SU-DHL-6 (cell line): ENCODE measurements around the gene ARHGAP22.

Experiments used
- H2AFZ ChIP-seq: fragments of 200-600 bp; sonication (generic); 2 replicates; pipeline ENCODE4 v1.6.1; 2014; ENCODE audit warnings: low read depth, mild to moderate bottlenecking, moderate library complexity, mixed read lengths, antibody characterized with exemption, low read length; ENCODE audit not compliant: severe bottlenecking
- H3F3A ChIP-seq: fragments of 200-600 bp; shearing (Covaris generic); 2 replicates; pipeline ENCODE4 v1.6.0; 2016; ENCODE audit warnings: antibody characterized with exemption, mild to moderate bottlenecking; ENCODE audit not compliant: insufficient read depth
- H3K27ac ChIP-seq: fragments of 200-600 bp; sonication (generic); 2 replicates; pipeline ENCODE4 v1.5.1; 2016; ENCODE audit warnings: low read depth, mild to moderate bottlenecking, low read length, moderate library complexity, mixed read lengths
- H3K27me3 ChIP-seq: fragments of 200-600 bp; sonication (generic), shearing (Covaris generic); 2 replicates; pipeline ENCODE4 v1.6.0; 2014; ENCODE audit warnings: mild to moderate bottlenecking, low read length
- H3K36me3 ChIP-seq: fragments of 200-600 bp; sonication (generic); 2 replicates; pipeline ENCODE4 v1.6.1; 2014; ENCODE audit warnings: mild to moderate bottlenecking, low read length, mixed read lengths
- H3K4me2 ChIP-seq: fragments of 300-600, 200-600 bp; shearing (Covaris generic), sonication (generic); 2 replicates; pipeline ENCODE4 v1.6.0; 2014; ENCODE audit warnings: low read length, low read depth, mild to moderate bottlenecking; ENCODE audit not compliant: poor library complexity, severe bottlenecking
- H3K4me3 ChIP-seq: fragments of 200-600 bp; sonication (generic); 2 replicates; pipeline ENCODE4 v1.5.1; 2014; ENCODE audit warnings: antibody characterized with exemption, low read length, mild to moderate bottlenecking, mixed read lengths; ENCODE audit not compliant: insufficient read depth, poor library complexity, severe bottlenecking
- H3K79me2 ChIP-seq: fragments of 200-600 bp; sonication (generic); 2 replicates; pipeline ENCODE4 v1.6.1; 2014; ENCODE audit warnings: mild to moderate bottlenecking, low read length, moderate library complexity; ENCODE audit not compliant: insufficient read depth
- H3K9ac ChIP-seq: fragments of 200-600 bp; sonication (generic); 2 replicates; pipeline ENCODE4 v1.7.0; 2014; ENCODE audit warnings: mild to moderate bottlenecking, low read length
- H3K9me2 ChIP-seq: fragments of 200-600 bp; sonication (generic); replicated peaks from 2 replicates; pipeline ENCODE4 v1.6.1; 2014; ENCODE audit warnings: low read length; ENCODE audit not compliant: insufficient read depth
- H3K9me3 ChIP-seq: fragments of 200-600 bp; sonication (generic); 2 replicates; pipeline ENCODE4 v1.6.1; 2014; ENCODE audit warnings: low read length, mixed read lengths; ENCODE audit not compliant: insufficient read depth
- H4K20me1 ChIP-seq: fragments of 200-600 bp; sonication (generic); 2 replicates; pipeline ENCODE4 v1.6.1; 2014; ENCODE audit warnings: low read depth, mild to moderate bottlenecking, antibody characterized with exemption, low read length, moderate library complexity, mixed read lengths
- EZH2phosphoT487 ChIP-seq: fragments of 200-600 bp; sonication (generic), shearing (Covaris generic); conservative IDR thresholded peaks from 2 replicates; pipeline ENCODE4 v1.6.1; 2018; ENCODE audit warnings: mild to moderate bottlenecking, antibody characterized with exemption, low read length, moderate library complexity, mixed read lengths
- TF ChIP-seq, protein P1 (sequence below): fragments of 200-600 bp; sonication (generic); IDR thresholded peaks from one replicate; pipeline ENCODE4 v1.5.1; 2017; ENCODE audit warnings: antibody characterized with exemption, mild to moderate bottlenecking, low read length, moderate library complexity; ENCODE audit not compliant: insufficient read depth, poor library complexity, severe bottlenecking

Gene ARHGAP22

DNA sequence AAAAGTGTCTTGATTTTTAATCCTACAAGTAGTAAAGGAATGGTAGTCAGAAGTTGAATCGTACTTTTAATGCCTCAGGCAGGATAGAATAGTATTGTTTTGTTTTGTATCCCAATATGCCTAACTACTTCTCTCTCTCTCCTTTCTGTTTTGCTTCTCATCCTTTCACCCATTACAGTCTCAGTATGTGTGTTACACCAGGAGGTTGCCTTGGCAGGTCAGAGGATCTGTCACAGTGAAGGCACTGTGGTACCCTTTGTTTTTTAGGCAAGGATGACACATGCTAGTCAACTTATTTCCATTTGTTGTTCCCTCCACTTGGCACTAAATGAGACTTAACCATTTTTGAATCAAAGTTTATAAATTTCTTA lies 204.0 kb downstream of the ARHGAP22 start:
- Histone ChIP-seq H3K27me3 (no peaks in the 10 kb centered on the region), H3K4me2 (no peak overlapping the region), H3K36me3 (no peaks in the 10 kb centered on the region), H2AFZ (no peak overlapping the region), H3K9me3 (no peaks in the 10 kb centered on the region), H3K9ac (no peak overlapping the region), H4K20me1 (peaks cover 13% of the 10 kb centered on the region; the same call in 1 of the 2 replicates), H3F3A (no peaks in the 10 kb centered on the region), H3K79me2 (no peaks in the 10 kb centered on the region), H3K9me2 (no peaks in the 10 kb centered on the region), H3K27ac (no peak overlapping the region), H3K4me3 (no peak overlapping the region)
- TF ChIP-seq EZH2phosphoT487, result no peak
- TF ChIP-seq, protein P1, sequence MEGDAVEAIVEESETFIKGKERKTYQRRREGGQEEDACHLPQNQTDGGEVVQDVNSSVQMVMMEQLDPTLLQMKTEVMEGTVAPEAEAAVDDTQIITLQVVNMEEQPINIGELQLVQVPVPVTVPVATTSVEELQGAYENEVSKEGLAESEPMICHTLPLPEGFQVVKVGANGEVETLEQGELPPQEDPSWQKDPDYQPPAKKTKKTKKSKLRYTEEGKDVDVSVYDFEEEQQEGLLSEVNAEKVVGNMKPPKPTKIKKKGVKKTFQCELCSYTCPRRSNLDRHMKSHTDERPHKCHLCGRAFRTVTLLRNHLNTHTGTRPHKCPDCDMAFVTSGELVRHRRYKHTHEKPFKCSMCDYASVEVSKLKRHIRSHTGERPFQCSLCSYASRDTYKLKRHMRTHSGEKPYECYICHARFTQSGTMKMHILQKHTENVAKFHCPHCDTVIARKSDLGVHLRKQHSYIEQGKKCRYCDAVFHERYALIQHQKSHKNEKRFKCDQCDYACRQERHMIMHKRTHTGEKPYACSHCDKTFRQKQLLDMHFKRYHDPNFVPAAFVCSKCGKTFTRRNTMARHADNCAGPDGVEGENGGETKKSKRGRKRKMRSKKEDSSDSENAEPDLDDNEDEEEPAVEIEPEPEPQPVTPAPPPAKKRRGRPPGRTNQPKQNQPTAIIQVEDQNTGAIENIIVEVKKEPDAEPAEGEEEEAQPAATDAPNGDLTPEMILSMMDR, result no peak

DNA sequence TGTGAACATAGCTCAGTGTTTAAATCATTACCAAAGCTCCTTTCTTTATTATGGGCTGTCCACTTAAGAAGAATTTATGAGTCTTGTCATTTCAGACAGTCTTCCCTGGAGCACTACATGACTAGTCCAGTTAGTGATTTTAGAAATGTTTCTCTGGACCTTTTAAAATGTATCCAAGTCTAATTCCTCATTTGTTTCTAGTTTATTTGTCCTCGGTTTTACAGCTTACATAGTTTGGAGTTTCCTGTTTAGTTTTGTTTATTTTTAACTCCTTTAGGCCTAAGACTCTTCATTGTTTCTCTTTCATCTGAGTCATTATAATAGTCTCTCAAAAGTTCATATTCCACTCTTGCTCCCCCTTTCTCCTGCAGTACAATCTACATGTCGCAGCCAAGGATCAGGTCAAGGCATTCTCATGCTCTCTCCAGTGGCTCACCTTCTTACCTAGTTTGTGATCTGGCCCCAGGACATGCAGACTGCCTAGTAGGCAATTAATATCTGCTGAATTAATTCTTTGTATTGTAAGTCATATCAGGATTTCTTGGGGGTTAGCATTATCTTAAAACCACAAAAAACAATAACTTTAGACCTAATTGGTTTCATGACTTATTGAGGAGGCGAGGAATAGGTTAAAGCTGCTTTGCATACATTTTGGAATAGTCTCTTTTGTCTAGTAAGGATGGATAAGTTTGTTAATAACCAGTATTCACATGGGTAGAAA lies 204.6 kb downstream of the ARHGAP22 start:
- H3K9ac ChIP-seq, result no peak overlapping the region
- no peaks in the 10 kb centered on the region for H3K79me2 ChIP-seq
- H3K4me2 ChIP-seq, result no peak overlapping the region
- H4K20me1 ChIP-seq, result peaks cover 15% of the 10 kb centered on the region; the same call in 1 of the 2 replicates
- H2AFZ ChIP-seq, result no peak overlapping the region
- H3K36me3 ChIP-seq, result no peaks in the 10 kb centered on the region
- no peaks in the 10 kb centered on the region for H3F3A ChIP-seq
- no peaks in the 10 kb centered on the region for H3K27me3 ChIP-seq
- TF ChIP-seq EZH2phosphoT487, result no peak
- TF ChIP-seq, protein P1, result no peak
- H3K9me3 ChIP-seq, result no peaks in the 10 kb centered on the region
- no peak overlapping the region for H3K27ac ChIP-seq
- no peak overlapping the region for H3K4me3 ChIP-seq
- H3K9me2 ChIP-seq, result no peaks in the 10 kb centered on the region

DNA sequence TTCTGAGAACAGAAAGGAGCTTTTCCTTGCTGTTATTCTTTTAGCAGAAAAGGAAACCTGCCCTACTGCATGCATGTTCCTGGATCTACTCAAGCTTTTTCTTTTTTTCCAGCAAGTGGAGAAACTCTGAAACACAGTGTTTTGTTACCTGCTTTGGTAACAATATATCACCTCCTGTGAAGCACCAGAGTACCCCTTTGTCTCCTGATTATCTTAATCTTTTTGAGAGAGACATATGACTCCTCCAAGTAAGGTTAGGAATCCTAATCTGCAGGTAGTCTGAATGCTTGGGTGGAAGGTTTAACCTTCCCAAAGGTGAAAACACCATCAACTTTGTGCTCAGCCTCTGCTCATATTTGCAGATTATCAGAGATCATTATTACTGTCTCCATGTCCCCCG lies 205.3 kb downstream of the ARHGAP22 start:
- Histone ChIP-seq H4K20me1 (peaks cover 15% of the 10 kb centered on the region; the same call in 1 of the 2 replicates), H3K9ac (no peak overlapping the region), H3K79me2 (no peaks in the 10 kb centered on the region), H3K36me3 (no peaks in the 10 kb centered on the region), H3K4me3 (no peak overlapping the region), H3K27me3 (no peaks in the 10 kb centered on the region), H3K27ac (no peak overlapping the region), H3K4me2 (no peak overlapping the region), H3K9me3 (no peaks in the 10 kb centered on the region), H3K9me2 (no peaks in the 10 kb centered on the region), H2AFZ (no peak overlapping the region), H3F3A (no peaks in the 10 kb centered on the region)
- TF ChIP-seq, protein P1, result no peak
- no peak for TF ChIP-seq EZH2phosphoT487
